ENCODE results near the gene ITPR2.

GRCh38 chr12:26846416-26846815, 13.4 kb upstream of the ITPR2 start:
- no peak for TF ChIP-seq CTCF (IDR thresholded peaks at IDR 0.05; ENCODE audit: insufficient read depth, low read length)
- TF ChIP-seq REST (IDR thresholded peaks at IDR 0.05; ENCODE audit: insufficient replicate concordance, low read depth): no peak
- TF ChIP-seq POLR2AphosphoS5 (IDR thresholded peaks at IDR 0.05; ENCODE audit: low read depth): no peak
- no peak for TF ChIP-seq GABPA (IDR thresholded peaks at IDR 0.05; ENCODE audit: low read depth)

Measured in HL-60 (cell line).